H1 (cell line): ENCODE results near the gene CDYL2. TPM values are rescaled to one million over a fixed set of nuclear protein-coding genes. Genes with fewer than 3 reads are reported as not detected.

Experiments used
- CTCF ChIA-PET: fragments of 300-600 bp; sonication (Branson Sonifier 250); formaldehyde crosslinking; loops from one replicate; lab custom pipeline; 2021; ENCODE audit not compliant: partially characterized antibody; lab: Charles Lee
- POLR2A ChIA-PET: fragments of 300-600 bp; sonication (Branson Sonifier 250); formaldehyde crosslinking; loops from one replicate; lab custom pipeline; 2021; ENCODE audit warnings: inconsistent platforms; ENCODE audit not compliant: partially characterized antibody; lab: Charles Lee
- DNase-seq, 2 experiments: peaks; one replicate each; pipeline versions ENCODE4 v3.0.0 to v3.0.0-alpha.2; 2010 to 2022; ENCODE audit warnings: low spot score in 2 of 2, low read depth in 1 of 2, mixed read lengths in 1 of 2
- FAIRE-seq: peaks from 2 replicates; lab custom pipeline; 2011; peaks lifted over from hg19 to GRCh38; lab: Jason Lieb, UNC
- H2AFZ ChIP-seq: 2 replicates; pipeline ENCODE4 v1.8.1; 2012; ENCODE audit warnings: low read length, inconsistent platforms
- H2AK5ac ChIP-seq: 2 replicates; pipeline ENCODE4 v1.6.1; 2013; ENCODE audit warnings: low read depth, low read length
- H2BK120ac ChIP-seq: replicated peaks from 2 replicates; pipeline ENCODE3; 2013; ENCODE audit warnings: low read depth, low read length, inconsistent platforms
- H2BK12ac ChIP-seq: 2 replicates; pipeline ENCODE4 v1.6.1; 2013; ENCODE audit warnings: low read depth, low read length
- H2BK15ac ChIP-seq: 2 replicates; pipeline ENCODE4 v1.6.1; 2013; ENCODE audit warnings: low read length
- H2BK20ac ChIP-seq: 2 replicates; pipeline ENCODE4 v1.6.1; 2013; ENCODE audit warnings: low read length
- H2BK5ac ChIP-seq: 2 replicates; pipeline ENCODE4 v1.6.1; 2013; ENCODE audit warnings: low read depth, low read length
- H3K14ac ChIP-seq: 2 replicates; pipeline ENCODE4 v1.6.1; 2013; ENCODE audit warnings: inconsistent platforms; ENCODE audit not compliant: insufficient read length
- H3K18ac ChIP-seq: 2 replicates; pipeline ENCODE4 v1.6.1; 2013; ENCODE audit warnings: low read length; ENCODE audit errors: extremely low read depth
- H3K23ac ChIP-seq: 2 replicates; pipeline ENCODE4 v1.6.1; 2013; ENCODE audit warnings: inconsistent platforms; ENCODE audit not compliant: insufficient read length
- H3K23me2 ChIP-seq: 2 replicates; pipeline ENCODE4 v1.6.1; 2013; ENCODE audit warnings: low read depth, low read length
- H3K27ac ChIP-seq: 2 replicates; pipeline ENCODE4 v1.6.1; 2011; ENCODE audit warnings: low read depth, low read length, inconsistent platforms
- H3K27me3 ChIP-seq, 4 experiments: replicated peaks in 1 of 4; 1 replicate in 1 of 4; 2 replicates in 3 of 4; pipeline versions ENCODE4 v1.6.1 to v1.8.1; 2011 to 2013; ENCODE audit warnings: low read length in 3 of 4, mild to moderate bottlenecking in 3 of 4, inconsistent platforms in 2 of 4, mixed read lengths in 2 of 4, moderate library complexity in 1 of 4; ENCODE audit not compliant: control insufficient read depth in 3 of 4, insufficient read depth in 3 of 4; ENCODE audit errors: extremely low read depth in 1 of 4
- H3K36me3 ChIP-seq, 4 experiments: 2 replicates each; pipeline versions ENCODE4 v1.6.1 to v1.8.1; 2011 to 2013; ENCODE audit warnings: mild to moderate bottlenecking in 4 of 4, low read length in 3 of 4, moderate library complexity in 2 of 4, control low read depth in 1 of 4, inconsistent platforms in 1 of 4; ENCODE audit not compliant: insufficient read depth in 4 of 4, control insufficient read depth in 2 of 4
- H3K4ac ChIP-seq: replicated peaks from 2 replicates; pipeline ENCODE3; 2013; ENCODE audit warnings: low read length, low read depth, mixed read lengths, inconsistent platforms; ENCODE audit not compliant: insufficient read length
- H3K4me1 ChIP-seq, 4 experiments: replicated peaks in 1 of 4; 1 replicate in 1 of 4; 2 replicates in 3 of 4; pipeline versions ENCODE4 v1.6.1 to v1.8.1; 2011 to 2013; ENCODE audit warnings: low read length in 3 of 4, inconsistent platforms in 2 of 4, mixed read lengths in 1 of 4; ENCODE audit not compliant: insufficient read depth in 4 of 4, control insufficient read depth in 3 of 4
- H3K4me2 ChIP-seq, 2 experiments: 2 replicates each; pipeline versions ENCODE4 v1.6.1 to v1.8.1; 2011 to 2013; ENCODE audit warnings: low read depth in 2 of 2, low read length in 2 of 2, control low read depth in 1 of 2, inconsistent platforms in 1 of 2, mild to moderate bottlenecking in 1 of 2; ENCODE audit not compliant: insufficient read depth in 1 of 2
- H3K4me3 ChIP-seq, 4 experiments: fragments of 200-600, 300-600 bp in 1 of 4; sonication (generic), shearing (Covaris generic), sonication (Bioruptor Twin) in 1 of 4; 2 replicates each; pipeline versions ENCODE4 v1.5.1 to v1.8.1; 2011 to 2016; ENCODE audit warnings: low read length in 4 of 4, low read depth in 3 of 4, control low read depth in 2 of 4, inconsistent platforms in 2 of 4, mild to moderate bottlenecking in 2 of 4, mixed read lengths in 1 of 4, moderate library complexity in 1 of 4; ENCODE audit not compliant: insufficient read depth in 2 of 4; ENCODE audit errors: extremely low read depth in 1 of 4
- H3K56ac ChIP-seq: replicated peaks from 2 replicates; pipeline ENCODE3; 2013; ENCODE audit warnings: low read depth, mild to moderate bottlenecking, mixed read lengths, low read length, inconsistent platforms; ENCODE audit not compliant: insufficient read length
- H3K79me1 ChIP-seq: 2 replicates; pipeline ENCODE4 v1.6.1; 2013; ENCODE audit warnings: low read depth, low read length, control low read depth
- H3K79me2 ChIP-seq, 2 experiments: 2 replicates each; pipeline versions ENCODE4 v1.6.1 to v1.8.1; 2012 to 2013; ENCODE audit warnings: low read length in 2 of 2, mild to moderate bottlenecking in 2 of 2, inconsistent platforms in 1 of 2; ENCODE audit not compliant: insufficient read depth in 2 of 2, control insufficient read depth in 1 of 2
- H3K9ac ChIP-seq, 4 experiments: replicated peaks in 1 of 4; 1 replicate in 1 of 4; 2 replicates in 3 of 4; pipeline versions ENCODE4 v1.6.1 to v1.8.1; 2011 to 2013; ENCODE audit warnings: low read depth in 3 of 4, low read length in 3 of 4, control low read depth in 2 of 4, mild to moderate bottlenecking in 2 of 4, moderate library complexity in 2 of 4, inconsistent platforms in 1 of 4; ENCODE audit errors: extremely low read depth in 1 of 4
- H3K9me3 ChIP-seq, 2 experiments: 2 replicates each; pipeline versions ENCODE4 v1.6.1 to v1.8.1; 2012 to 2013; ENCODE audit warnings: mild to moderate bottlenecking in 2 of 2, moderate library complexity in 2 of 2, control low read depth in 1 of 2, inconsistent platforms in 1 of 2, low read depth in 1 of 2, low read length in 1 of 2, mixed read lengths in 1 of 2; ENCODE audit not compliant: insufficient read depth in 2 of 2
- H4K20me1 ChIP-seq, 2 experiments: replicated peaks in 1 of 2; 2 replicates each; pipeline versions ENCODE3 to v1.8.1; 2011 to 2013; ENCODE audit warnings: inconsistent platforms in 2 of 2, low read length in 2 of 2, mild to moderate bottlenecking in 1 of 2; ENCODE audit not compliant: insufficient read depth in 2 of 2, control insufficient read depth in 1 of 2
- H4K5ac ChIP-seq: 2 replicates; pipeline ENCODE4 v1.6.1; 2013; ENCODE audit warnings: low read length, low read depth, mixed read lengths, inconsistent platforms; ENCODE audit not compliant: insufficient read length
- H4K8ac ChIP-seq: 2 replicates; pipeline ENCODE4 v1.8.0; 2013; ENCODE audit warnings: mild to moderate bottlenecking, moderate library complexity, low read length, inconsistent platforms; ENCODE audit not compliant: insufficient read depth; ENCODE audit errors: extremely low read depth
- H4K91ac ChIP-seq: replicated peaks from 2 replicates; pipeline ENCODE3; 2013; ENCODE audit warnings: low read length, mixed read lengths, inconsistent platforms; ENCODE audit not compliant: insufficient read length
- YY1 ChIP-seq: IDR thresholded peaks from 2 replicates; pipeline ENCODE4 v1.6.1; 2011; ENCODE audit warnings: low read depth, mild to moderate bottlenecking, low read length
- WGBS, 2 experiments: shearing (Covaris generic) in 1 of 2; methylation state at CpG; one replicate each; pipeline versions ENCODE4 v1.1.6 to v1.1.7; 2013 to 2015; ENCODE audit warnings: low lambda C conversion rate in 2 of 2, mixed read lengths in 2 of 2, inconsistent platforms in 1 of 2, low coverage in 1 of 2, missing lambda C conversion rate in 1 of 2; ENCODE audit not compliant: insufficient replicate concordance in 2 of 2, insufficient coverage in 1 of 2, insufficient read length in 1 of 2; ENCODE audit errors: extremely low coverage in 1 of 2, missing lambda C conversion rate in 1 of 2; 5-methylcytosine and 5-hydroxymethylcytosine counted together
- polyA plus RNA-seq, 7 experiments: library from polyadenylated mRNA; depleted of rRNA in 3 of 7; stranded (reverse) in 5 of 7; unstranded in 2 of 7; fragments of >200 nt in 5 of 7; fragments of 200-250 nt in 2 of 7; gene quantifications; 1 replicate in 5 of 7; 2 replicates in 1 of 7; 4 replicates in 1 of 7; pipeline versions ENCODE4 v1.2.1 to v1.2.3, GENCODE V29; 2011 to 2013; ENCODE audit warnings: missing spikeins in 2 of 7, mixed read lengths in 2 of 7
- total RNA-seq: library from RNA; stranded (reverse); fragmentation: NEBNext Ultra II Directional; extraction: Animal tissue kit (Norgen Biotek cat#: 25700); gene quantifications from 2 replicates; pipeline ENCODE4 v1.2.1, GENCODE V29; 2021

Gene CDYL2
- total and polyA plus RNA-seq, 2 of the 8 experiments (the other 6 are each of a cell fraction or from before 2014, with no cell fraction given), result 0.33 to 5.3 TPM

GRCh38 chr16:80836846-80837245 lies 32.4 kb upstream of the CDYL2 start:
- POLR2A ChIA-PET, result no interaction called here
- H3K27me3 ChIP-seq, result no peaks in the 10 kb centered on the region
- TF ChIP-seq YY1, result no peak

More at GRCh38 chr16:80836846-80837245, 32.4 kb upstream of the CDYL2 start:
- Histone ChIP-seq H3K4me1 (no peaks in the 10 kb centered on the region), H2BK12ac (no peak overlapping the region), H3K56ac (no peak overlapping the region), H3K4me3 (no peak overlapping the region), H4K20me1 (no peaks in the 10 kb centered on the region), H4K91ac (no peak overlapping the region), H2BK120ac (no peak overlapping the region), H3K23ac (no peak overlapping the region), H3K4ac (no peak overlapping the region), H2BK5ac (no peak overlapping the region), H3K36me3 (no peaks in the 10 kb centered on the region), H2BK20ac (no peak overlapping the region), H3K79me2 (no peaks in the 10 kb centered on the region), H4K5ac (no peak overlapping the region), H3K27ac (no peak overlapping the region), H3K14ac (no peak overlapping the region), H3K4me2 (no peak overlapping the region), H4K8ac (no peak overlapping the region), H3K9me3 (peaks cover 16 to 30% of the 10 kb centered on the region in 2 experiments; a peak in 2 of 4 replicates), H3K23me2 (no peaks in the 10 kb centered on the region), H3K18ac (no peak overlapping the region), H3K79me1 (no peaks in the 10 kb centered on the region), H3K9ac (no peak overlapping the region), H2AFZ (no peak overlapping the region), H2BK15ac (no peak overlapping the region), H2AK5ac (no peak overlapping the region)
- DNase-seq, result no peak
- no peak for FAIRE-seq
- 87% methylated on average over 4 of the region's 4 CpGs; no CpG with 5 or more reads in 1 of the 2 experiments for WGBS, 2 experiments
- CTCF ChIA-PET, result interaction anchor here (0.9 kb wide), 1 partner anchor 112 kb away, joined by 4 read pairs; no protein-coding TSS in a partner anchor
